Measurements from ENCODE around the gene DDX24. TPM values are rescaled to one million over a fixed set of nuclear protein-coding genes. Genes with fewer than 3 reads are reported as not detected.

DDX24 gene
- total and polyA plus RNA-seq, 2 of the 8 experiments (the other 6 are each of a cell fraction or from before 2014, with no cell fraction given): 89.0 to 201 TPM

DNA sequence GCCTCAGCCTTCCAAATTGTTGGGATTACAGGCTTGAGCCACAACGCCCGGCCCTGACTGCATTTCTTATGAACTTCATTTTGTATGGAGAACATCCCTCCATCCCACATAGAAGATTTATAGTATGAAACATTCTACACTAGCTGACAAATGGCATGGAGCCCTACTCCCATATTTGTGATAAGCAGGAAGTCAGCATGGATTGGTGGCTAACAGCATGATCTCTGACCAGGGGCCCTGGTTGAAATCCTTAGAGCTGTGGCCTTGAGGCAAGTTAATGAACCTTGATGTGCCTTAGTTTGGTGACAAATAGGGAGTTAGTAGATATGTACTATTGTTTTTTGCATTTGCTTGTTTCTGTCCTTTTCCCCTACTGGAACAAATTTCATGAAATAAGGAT lies 12.4 kb upstream of the DDX24 start:
- Histone ChIP-seq H2BK5ac (ENCODE audit: low read depth, low read length) (no peak overlapping the region), H3K36me3 (ENCODE audit: control insufficient read depth in 2 of 4, insufficient read depth in 4 of 4, low read length in 3 of 4) (no peaks in the 10 kb centered on the region; a peak in 1 of 8 replicates), H3K14ac (ENCODE audit: insufficient read length) (no peak overlapping the region), H2BK20ac (ENCODE audit: low read length) (no peak overlapping the region), H4K8ac (ENCODE audit: extremely low read depth, insufficient read depth, low read length) (no peak overlapping the region), H3K4me2 (ENCODE audit: insufficient read depth in 1 of 2, low read depth in 2 of 2, low read length in 2 of 2) (no peak overlapping the region), H2AK5ac (ENCODE audit: low read depth, low read length) (no peak overlapping the region), H4K20me1 (replicated peaks in 1 of 2; ENCODE audit: control insufficient read depth in 1 of 2, insufficient read depth in 2 of 2, low read length in 2 of 2) (no peaks in the 10 kb centered on the region), H3K4ac (replicated peaks; ENCODE audit: insufficient read length, low read depth, low read length) (no peak overlapping the region), H2BK15ac (ENCODE audit: low read length) (no peak overlapping the region), H3K23me2 (ENCODE audit: low read depth, low read length) (no peaks in the 10 kb centered on the region), H3K4me1 (replicated peaks in 1 of 4; ENCODE audit: control insufficient read depth in 3 of 4, insufficient read depth in 4 of 4, low read length in 3 of 4) (no peaks in the 10 kb centered on the region), H4K91ac (replicated peaks; ENCODE audit: insufficient read length, low read length) (no peak overlapping the region), H3K79me1 (ENCODE audit: low read depth, low read length) (no peaks in the 10 kb centered on the region), H3K79me2 (ENCODE audit: control insufficient read depth in 1 of 2, insufficient read depth in 2 of 2, low read length in 2 of 2) (no peaks in the 10 kb centered on the region), H3K27me3 (replicated peaks in 1 of 4; ENCODE audit: control insufficient read depth in 3 of 4, extremely low read depth in 1 of 4, insufficient read depth in 3 of 4, low read length in 3 of 4) (no peaks in the 10 kb centered on the region), H3K56ac (replicated peaks; ENCODE audit: insufficient read length, low read depth, low read length) (no peak overlapping the region), H3K9me3 (ENCODE audit: insufficient read depth in 2 of 2, low read depth in 1 of 2, low read length in 1 of 2) (no peaks in the 10 kb centered on the region), H3K9ac (replicated peaks in 1 of 4; ENCODE audit: extremely low read depth in 1 of 4, low read depth in 3 of 4, low read length in 3 of 4) (no peak overlapping the region), H3K27ac (ENCODE audit: low read depth, low read length) (no peak overlapping the region), H2BK12ac (ENCODE audit: low read depth, low read length) (no peak overlapping the region), H2BK120ac (replicated peaks; ENCODE audit: low read depth, low read length) (no peak overlapping the region), H2AFZ (ENCODE audit: low read length) (no peak overlapping the region), H3K23ac (ENCODE audit: insufficient read length) (no peak overlapping the region), H3K4me3 (ENCODE audit: extremely low read depth in 1 of 4, insufficient read depth in 2 of 4, low read depth in 3 of 4, low read length in 4 of 4) (no peak overlapping the region), H4K5ac (ENCODE audit: insufficient read length, low read depth, low read length) (no peak overlapping the region), H3K18ac (ENCODE audit: extremely low read depth, low read length) (no peak overlapping the region)
- WGBS, 2 experiments (ENCODE audit: extremely low coverage in 1 of 2, insufficient coverage in 1 of 2, insufficient read length in 1 of 2, insufficient replicate concordance in 2 of 2, low coverage in 1 of 2, low lambda C conversion rate in 2 of 2, missing lambda C conversion rate in 1 of 2): 86% methylated on average over 2 of the region's 2 CpGs; no CpG with 5 or more reads in 1 of the 2 experiments
- POLR2A ChIA-PET (ENCODE audit: partially characterized antibody): interaction anchor here (1.2 kb wide), 1 partner anchor 9 kb away, joined by 4 read pairs; no protein-coding TSS in a partner anchor
- no peak for FAIRE-seq
- DNase-seq (ENCODE audit: low read depth in 1 of 2, low spot score in 2 of 2): no peak
- no peak for TF ChIP-seq SP2 (IDR thresholded peaks at IDR 0.05; ENCODE audit: low read length)
- CTCF ChIA-PET (ENCODE audit: partially characterized antibody): interaction anchor here (0.6 to 1.6 kb wide), 7 partner anchors 11 to 153 kb away, joined by 3 to 7 read pairs (median 4); partner anchors contain the start of genes DDX24 and IFI27L1
